K562 (cell line): ENCODE data around the gene RTL10. TPM values are rescaled to one million over a fixed set of nuclear protein-coding genes. Genes with fewer than 3 reads are reported as not detected.

ENCODE experiments used
- EP300 ChIP-seq: IDR thresholded peaks from 2 replicates; pipeline ENCODE4 v1.6.1; 2012; ENCODE audit warnings: low read length, improper control_type of control experiment
- ETV1 ChIP-seq: fragments of 450-650 bp; conservative IDR thresholded peaks from 2 replicates; pipeline ENCODE4 v1.6.1; 2016; ENCODE audit warnings: missing genetic modification characterization, control low read depth, low read depth, missing compliant biosample characterization
- HDAC8 ChIP-seq: fragments of 450-650 bp; IDR thresholded peaks from 2 replicates; pipeline ENCODE4 v1.6.1; 2016; ENCODE audit warnings: mild to moderate bottlenecking, missing genetic modification characterization, moderate library complexity, missing compliant biosample characterization
- JUNB ChIP-seq: fragments of 450-650 bp; formaldehyde crosslinking; conservative IDR thresholded peaks from 2 replicates; pipeline ENCODE4 v1.4.0; 2020; ENCODE audit warnings: mild to moderate bottlenecking
- LCOR ChIP-seq: sonication (generic); formaldehyde crosslinking; IDR thresholded peaks from 2 replicates; pipeline ENCODE4 v1.8.0; 2022; ENCODE audit warnings: mild to moderate bottlenecking, missing genetic modification reagents
- MCM2 ChIP-seq: fragments of 450-650 bp; IDR thresholded peaks from 2 replicates; pipeline ENCODE4 v1.6.1; 2017; ENCODE audit warnings: low read depth, mild to moderate bottlenecking
- NCOA4 ChIP-seq: fragments of 450-650 bp; IDR thresholded peaks from 2 replicates; pipeline ENCODE4 v1.6.1; 2018; ENCODE audit warnings: mild to moderate bottlenecking; ENCODE audit not compliant: partially characterized antibody
- NFE2 ChIP-seq: IDR thresholded peaks from 2 replicates; pipeline ENCODE4 v1.6.1; 2014; ENCODE audit warnings: antibody characterized with exemption, low read depth
- RAD21 ChIP-seq, 2 experiments: fragments of 250-450 bp in 1 of 2; fragments of 450-650 bp in 1 of 2; sonication (Bioruptor Pico) in 1 of 2; formaldehyde crosslinking in 1 of 2; IDR thresholded peaks in 1 of 2; conservative IDR thresholded peaks in 1 of 2; 2 replicates each; pipeline versions ENCODE4 v1.4.0 to v1.8.0; 2020 to 2022; ENCODE audit warnings: mild to moderate bottlenecking in 2 of 2, moderate library complexity in 1 of 2
- RBM34 ChIP-seq: fragments of 200-400 bp; formaldehyde crosslinking; IDR thresholded peaks from 2 replicates; pipeline ENCODE4 v1.6.1; 2018; ENCODE audit warnings: low read length, borderline replicate concordance; ENCODE audit not compliant: insufficient read depth
- SREBF2 ChIP-seq: sonication (generic); formaldehyde crosslinking; IDR thresholded peaks from 2 replicates; pipeline ENCODE4 v1.4.0; 2020; ENCODE audit warnings: mild to moderate bottlenecking, missing genetic modification reagents
- ZKSCAN1 ChIP-seq: fragments of 150-350 bp; IDR thresholded peaks from 2 replicates; pipeline ENCODE4 v1.6.1; 2016; ENCODE audit warnings: low read depth, low read length
- ZNF224 ChIP-seq: sonication (generic); formaldehyde crosslinking; IDR thresholded peaks from 2 replicates; pipeline ENCODE4 v1.8.0; 2022; ENCODE audit warnings: mild to moderate bottlenecking, missing genetic modification reagents
- polyA plus RNA-seq, 8 experiments: library from polyadenylated mRNA; depleted of rRNA in 4 of 8; stranded (reverse) in 5 of 8; unstranded in 3 of 8; fragments of >200 nt; fragmentation: Nextera tagmentation in 2 of 8; fragmentation: Illumina TruSeq in 1 of 8; extraction: Ambion mirVana in 2 of 8; extraction: Trizol in 1 of 8; gene quantifications; 2 replicates each; pipeline versions ENCODE4 v1.2.1 to v1.2.3, GENCODE V29; 2011 to 2014; ENCODE audit warnings: inconsistent platforms in 1 of 8, missing spikeins in 1 of 8
- total RNA-seq, 7 experiments: library from RNA; depleted of rRNA in 6 of 7; stranded (reverse); fragments of >200 nt in 6 of 7; fragmentation: Illumina TruSeq in 2 of 7; extraction: Trizol in 2 of 7; gene quantifications; 2 replicates each; pipeline versions ENCODE4 v1.2.1 to v1.2.3, GENCODE V29; 2011 to 2021; ENCODE audit warnings: low replicate concordance in 1 of 7
- TF ChIP-seq, protein P1 (sequence below): fragments of 200-600 bp; sonication (generic); IDR thresholded peaks from one replicate; pipeline ENCODE4 v1.6.1; 2012; ENCODE audit warnings: mild to moderate bottlenecking, low read depth, low read length, inconsistent platforms
- TF ChIP-seq, protein P2 (sequence below), 2 experiments: fragments of 450-650 bp; IDR thresholded peaks; 2 replicates each; pipeline ENCODE4 v1.6.1; 2016

RTL10 gene
- total and polyA plus RNA-seq, 9 of the 15 experiments (the other 6 are each of a cell fraction or from before 2014, with no cell fraction given) = 19.8 to 75.5 (median 32.5) TPM

DNA sequence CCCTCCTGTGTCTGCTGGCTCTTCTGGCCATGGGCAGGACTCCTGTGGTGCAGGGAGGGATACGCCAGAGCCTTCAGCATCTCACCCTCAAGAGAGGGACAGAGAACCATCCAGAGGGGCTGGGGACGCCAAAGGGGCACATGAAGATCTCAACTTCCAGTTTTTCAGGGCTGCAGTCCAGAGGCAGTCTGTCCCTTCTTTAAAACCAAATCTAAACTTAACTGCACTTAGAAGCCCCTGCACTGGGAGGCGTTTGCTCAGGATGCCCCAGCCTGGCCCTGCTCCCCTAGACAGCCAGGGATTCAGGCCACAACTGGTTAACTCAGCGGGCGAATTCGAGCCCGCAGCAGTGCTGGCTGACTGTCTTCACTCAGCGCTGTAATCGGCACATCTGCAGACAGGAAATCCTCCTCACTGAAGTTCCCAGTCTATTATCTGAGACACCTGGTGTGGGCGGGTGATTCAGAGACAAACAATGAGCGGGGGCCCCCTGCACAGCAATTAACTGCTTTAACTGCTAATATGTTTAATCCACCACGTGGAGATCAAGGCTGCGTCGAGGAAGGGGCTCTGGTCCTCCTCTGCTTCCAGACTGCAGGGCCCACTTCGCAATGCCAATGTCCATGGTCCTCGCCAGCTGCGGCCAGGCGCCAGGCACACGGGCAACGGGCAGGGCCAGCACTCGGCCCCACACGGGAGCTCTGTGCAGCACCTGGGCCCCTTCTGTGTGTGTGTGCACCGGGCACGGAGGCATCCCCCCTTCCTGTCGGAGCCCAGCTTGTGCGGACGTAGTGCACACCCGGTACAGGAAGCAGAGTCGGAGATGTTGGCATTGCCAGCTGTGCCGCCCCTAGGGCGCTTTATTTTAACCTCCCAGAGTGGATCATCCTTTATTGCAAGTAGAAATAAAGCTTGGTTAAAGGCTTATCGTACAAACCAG, 36.9 kb upstream of the RTL10 start (continued):
- TF ChIP-seq, protein P1, sequence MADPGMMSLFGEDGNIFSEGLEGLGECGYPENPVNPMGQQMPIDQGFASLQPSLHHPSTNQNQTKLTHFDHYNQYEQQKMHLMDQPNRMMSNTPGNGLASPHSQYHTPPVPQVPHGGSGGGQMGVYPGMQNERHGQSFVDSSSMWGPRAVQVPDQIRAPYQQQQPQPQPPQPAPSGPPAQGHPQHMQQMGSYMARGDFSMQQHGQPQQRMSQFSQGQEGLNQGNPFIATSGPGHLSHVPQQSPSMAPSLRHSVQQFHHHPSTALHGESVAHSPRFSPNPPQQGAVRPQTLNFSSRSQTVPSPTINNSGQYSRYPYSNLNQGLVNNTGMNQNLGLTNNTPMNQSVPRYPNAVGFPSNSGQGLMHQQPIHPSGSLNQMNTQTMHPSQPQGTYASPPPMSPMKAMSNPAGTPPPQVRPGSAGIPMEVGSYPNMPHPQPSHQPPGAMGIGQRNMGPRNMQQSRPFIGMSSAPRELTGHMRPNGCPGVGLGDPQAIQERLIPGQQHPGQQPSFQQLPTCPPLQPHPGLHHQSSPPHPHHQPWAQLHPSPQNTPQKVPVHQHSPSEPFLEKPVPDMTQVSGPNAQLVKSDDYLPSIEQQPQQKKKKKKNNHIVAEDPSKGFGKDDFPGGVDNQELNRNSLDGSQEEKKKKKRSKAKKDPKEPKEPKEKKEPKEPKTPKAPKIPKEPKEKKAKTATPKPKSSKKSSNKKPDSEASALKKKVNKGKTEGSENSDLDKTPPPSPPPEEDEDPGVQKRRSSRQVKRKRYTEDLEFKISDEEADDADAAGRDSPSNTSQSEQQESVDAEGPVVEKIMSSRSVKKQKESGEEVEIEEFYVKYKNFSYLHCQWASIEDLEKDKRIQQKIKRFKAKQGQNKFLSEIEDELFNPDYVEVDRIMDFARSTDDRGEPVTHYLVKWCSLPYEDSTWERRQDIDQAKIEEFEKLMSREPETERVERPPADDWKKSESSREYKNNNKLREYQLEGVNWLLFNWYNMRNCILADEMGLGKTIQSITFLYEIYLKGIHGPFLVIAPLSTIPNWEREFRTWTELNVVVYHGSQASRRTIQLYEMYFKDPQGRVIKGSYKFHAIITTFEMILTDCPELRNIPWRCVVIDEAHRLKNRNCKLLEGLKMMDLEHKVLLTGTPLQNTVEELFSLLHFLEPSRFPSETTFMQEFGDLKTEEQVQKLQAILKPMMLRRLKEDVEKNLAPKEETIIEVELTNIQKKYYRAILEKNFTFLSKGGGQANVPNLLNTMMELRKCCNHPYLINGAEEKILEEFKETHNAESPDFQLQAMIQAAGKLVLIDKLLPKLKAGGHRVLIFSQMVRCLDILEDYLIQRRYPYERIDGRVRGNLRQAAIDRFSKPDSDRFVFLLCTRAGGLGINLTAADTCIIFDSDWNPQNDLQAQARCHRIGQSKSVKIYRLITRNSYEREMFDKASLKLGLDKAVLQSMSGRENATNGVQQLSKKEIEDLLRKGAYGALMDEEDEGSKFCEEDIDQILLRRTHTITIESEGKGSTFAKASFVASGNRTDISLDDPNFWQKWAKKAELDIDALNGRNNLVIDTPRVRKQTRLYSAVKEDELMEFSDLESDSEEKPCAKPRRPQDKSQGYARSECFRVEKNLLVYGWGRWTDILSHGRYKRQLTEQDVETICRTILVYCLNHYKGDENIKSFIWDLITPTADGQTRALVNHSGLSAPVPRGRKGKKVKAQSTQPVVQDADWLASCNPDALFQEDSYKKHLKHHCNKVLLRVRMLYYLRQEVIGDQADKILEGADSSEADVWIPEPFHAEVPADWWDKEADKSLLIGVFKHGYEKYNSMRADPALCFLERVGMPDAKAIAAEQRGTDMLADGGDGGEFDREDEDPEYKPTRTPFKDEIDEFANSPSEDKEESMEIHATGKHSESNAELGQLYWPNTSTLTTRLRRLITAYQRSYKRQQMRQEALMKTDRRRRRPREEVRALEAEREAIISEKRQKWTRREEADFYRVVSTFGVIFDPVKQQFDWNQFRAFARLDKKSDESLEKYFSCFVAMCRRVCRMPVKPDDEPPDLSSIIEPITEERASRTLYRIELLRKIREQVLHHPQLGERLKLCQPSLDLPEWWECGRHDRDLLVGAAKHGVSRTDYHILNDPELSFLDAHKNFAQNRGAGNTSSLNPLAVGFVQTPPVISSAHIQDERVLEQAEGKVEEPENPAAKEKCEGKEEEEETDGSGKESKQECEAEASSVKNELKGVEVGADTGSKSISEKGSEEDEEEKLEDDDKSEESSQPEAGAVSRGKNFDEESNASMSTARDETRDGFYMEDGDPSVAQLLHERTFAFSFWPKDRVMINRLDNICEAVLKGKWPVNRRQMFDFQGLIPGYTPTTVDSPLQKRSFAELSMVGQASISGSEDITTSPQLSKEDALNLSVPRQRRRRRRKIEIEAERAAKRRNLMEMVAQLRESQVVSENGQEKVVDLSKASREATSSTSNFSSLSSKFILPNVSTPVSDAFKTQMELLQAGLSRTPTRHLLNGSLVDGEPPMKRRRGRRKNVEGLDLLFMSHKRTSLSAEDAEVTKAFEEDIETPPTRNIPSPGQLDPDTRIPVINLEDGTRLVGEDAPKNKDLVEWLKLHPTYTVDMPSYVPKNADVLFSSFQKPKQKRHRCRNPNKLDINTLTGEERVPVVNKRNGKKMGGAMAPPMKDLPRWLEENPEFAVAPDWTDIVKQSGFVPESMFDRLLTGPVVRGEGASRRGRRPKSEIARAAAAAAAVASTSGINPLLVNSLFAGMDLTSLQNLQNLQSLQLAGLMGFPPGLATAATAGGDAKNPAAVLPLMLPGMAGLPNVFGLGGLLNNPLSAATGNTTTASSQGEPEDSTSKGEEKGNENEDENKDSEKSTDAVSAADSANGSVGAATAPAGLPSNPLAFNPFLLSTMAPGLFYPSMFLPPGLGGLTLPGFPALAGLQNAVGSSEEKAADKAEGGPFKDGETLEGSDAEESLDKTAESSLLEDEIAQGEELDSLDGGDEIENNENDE = peak; percentile 84
- TF ChIP-seq EP300 = peak; percentile 99
- TF ChIP-seq ZKSCAN1 = peak; percentile 90
- TF ChIP-seq RBM34 = no peak
- no peak for TF ChIP-seq NCOA4
- no peak for TF ChIP-seq SREBF2
- peak; percentile 63 for TF ChIP-seq NFE2
- TF ChIP-seq ZNF224 (CRISPR knock-in tag) = no peak
- no peak; the same call in 1 of the 2 replicates for TF ChIP-seq HDAC8
- TF ChIP-seq ETV1 (tag) = peak; percentile 99
- peak in 1 of 2 experiments; percentile 54; a peak in 2 of 4 replicates for TF ChIP-seq RAD21 (CRISPR knock-in tag; conservative IDR thresholded peaks at IDR 0.05 in 1 of 2, IDR thresholded peaks at IDR 0.05 in 1 of 2)
- no peak; the same call in 1 of the 2 replicates for TF ChIP-seq JUNB (CRISPR knock-in tag)
- TF ChIP-seq, protein P2, sequence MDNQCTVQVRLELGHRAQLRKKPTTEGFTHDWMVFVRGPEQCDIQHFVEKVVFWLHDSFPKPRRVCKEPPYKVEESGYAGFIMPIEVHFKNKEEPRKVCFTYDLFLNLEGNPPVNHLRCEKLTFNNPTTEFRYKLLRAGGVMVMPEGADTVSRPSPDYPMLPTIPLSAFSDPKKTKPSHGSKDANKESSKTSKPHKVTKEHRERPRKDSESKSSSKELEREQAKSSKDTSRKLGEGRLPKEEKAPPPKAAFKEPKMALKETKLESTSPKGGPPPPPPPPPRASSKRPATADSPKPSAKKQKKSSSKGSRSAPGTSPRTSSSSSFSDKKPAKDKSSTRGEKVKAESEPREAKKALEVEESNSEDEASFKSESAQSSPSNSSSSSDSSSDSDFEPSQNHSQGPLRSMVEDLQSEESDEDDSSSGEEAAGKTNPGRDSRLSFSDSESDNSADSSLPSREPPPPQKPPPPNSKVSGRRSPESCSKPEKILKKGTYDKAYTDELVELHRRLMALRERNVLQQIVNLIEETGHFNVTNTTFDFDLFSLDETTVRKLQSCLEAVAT (IDR thresholded peaks at IDR 0.05) = peak in 1 of 2 experiments; percentile 59; a peak in 2 of 4 replicates
- no peak for TF ChIP-seq MCM2
- no peak for TF ChIP-seq LCOR (CRISPR knock-in tag)
